ENCODE data around the gene CRKL. TPM values are rescaled to one million over a fixed set of nuclear protein-coding genes. Genes with fewer than 3 reads are reported as not detected.

Gene CRKL
- total RNA-seq, 4 donors from 2014 or later = 38.2 to 46.2 (median 44.4) TPM

DNA sequence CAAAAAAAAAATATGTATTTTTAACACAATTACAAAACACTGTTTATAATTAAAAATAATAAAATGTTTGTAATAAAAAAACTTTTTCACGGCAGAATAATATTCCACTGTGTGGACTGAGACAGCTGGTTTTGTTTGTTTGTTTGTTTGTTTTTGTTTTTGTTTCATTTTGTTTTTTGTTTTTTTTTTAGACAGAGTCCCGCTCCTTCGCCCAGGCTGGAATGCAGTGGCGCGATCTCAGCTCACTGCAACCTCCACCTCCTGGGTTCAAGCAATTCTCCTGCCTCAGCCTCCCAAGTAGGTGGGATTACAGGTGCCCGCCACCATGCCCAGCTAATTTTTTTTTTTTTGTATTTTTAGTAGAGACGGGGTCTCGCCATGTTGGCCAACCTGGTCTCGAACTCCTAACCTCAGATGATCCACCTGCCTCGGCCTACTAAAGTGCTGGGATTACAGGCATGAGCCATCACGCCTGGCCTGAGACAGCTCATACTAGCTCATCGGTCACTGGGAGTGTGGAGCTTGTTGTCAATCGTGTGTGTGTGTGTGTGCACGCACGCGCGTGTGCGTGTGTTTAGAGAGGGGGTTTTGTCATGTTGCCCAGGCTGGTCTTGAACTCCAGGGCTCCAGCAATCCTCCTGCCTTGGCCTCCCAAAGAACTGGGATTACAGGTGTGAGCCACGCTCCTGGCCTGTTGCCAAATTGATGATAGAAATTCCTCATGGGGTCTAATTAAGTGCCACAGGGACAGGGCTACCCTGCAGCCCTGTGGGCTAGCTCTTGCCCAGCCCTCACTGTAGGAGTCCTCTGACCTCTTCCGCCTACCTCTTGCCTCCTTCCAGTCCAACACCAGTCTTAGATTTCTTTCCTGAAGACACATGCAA lies 42.6 kb downstream of the CRKL start:
- 86 to 91% methylated on average over 12 to 19 of the region's 20 CpGs for WGBS, 2 donors
- intact Hi-C loops (cut with DNase I) = no loop called here

GRCh38 chr22:20960609-20961008 lies 43.4 kb downstream of the CRKL start:
- TF ChIP-seq, protein P1, sequence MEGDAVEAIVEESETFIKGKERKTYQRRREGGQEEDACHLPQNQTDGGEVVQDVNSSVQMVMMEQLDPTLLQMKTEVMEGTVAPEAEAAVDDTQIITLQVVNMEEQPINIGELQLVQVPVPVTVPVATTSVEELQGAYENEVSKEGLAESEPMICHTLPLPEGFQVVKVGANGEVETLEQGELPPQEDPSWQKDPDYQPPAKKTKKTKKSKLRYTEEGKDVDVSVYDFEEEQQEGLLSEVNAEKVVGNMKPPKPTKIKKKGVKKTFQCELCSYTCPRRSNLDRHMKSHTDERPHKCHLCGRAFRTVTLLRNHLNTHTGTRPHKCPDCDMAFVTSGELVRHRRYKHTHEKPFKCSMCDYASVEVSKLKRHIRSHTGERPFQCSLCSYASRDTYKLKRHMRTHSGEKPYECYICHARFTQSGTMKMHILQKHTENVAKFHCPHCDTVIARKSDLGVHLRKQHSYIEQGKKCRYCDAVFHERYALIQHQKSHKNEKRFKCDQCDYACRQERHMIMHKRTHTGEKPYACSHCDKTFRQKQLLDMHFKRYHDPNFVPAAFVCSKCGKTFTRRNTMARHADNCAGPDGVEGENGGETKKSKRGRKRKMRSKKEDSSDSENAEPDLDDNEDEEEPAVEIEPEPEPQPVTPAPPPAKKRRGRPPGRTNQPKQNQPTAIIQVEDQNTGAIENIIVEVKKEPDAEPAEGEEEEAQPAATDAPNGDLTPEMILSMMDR (IDR thresholded peaks at IDR 0.05) = no peak
- TF ChIP-seq POLR2A (IDR thresholded peaks at IDR 0.05) = no peak
- intact Hi-C loops (cut with DNase I) = no loop called here
- Histone ChIP-seq H3K27ac (no peak overlapping the region), H3K4me1 (peaks cover 32 to 66% (median 33%) of the 10 kb centered on the region in 3 donors), H3K27me3 (peaks cover 0 to 32% (median 0%) of the 10 kb centered on the region in 4 donors), H3K36me3 (no peaks in the 10 kb centered on the region), H3K4me3 (no peak overlapping the region), H3K9me3 (no peaks in the 10 kb centered on the region)
- no peak for DNase-seq
- WGBS, 2 donors = 50 to 100% methylated on average over 1 of the region's 4 CpGs

More for the DNA sequence above, 42.6 kb downstream of the CRKL start:
- H3K36me3 ChIP-seq = no peaks in the 10 kb centered on the region
- DNase-seq = no peak
- H3K4me3 ChIP-seq = no peak overlapping the region
- no peaks in the 10 kb centered on the region for H3K9me3 ChIP-seq
- peaks cover 0 to 26% (median 0%) of the 10 kb centered on the region in 4 donors for H3K27me3 ChIP-seq
- H3K27ac ChIP-seq = no peak overlapping the region
- no peak for TF ChIP-seq POLR2A (IDR thresholded peaks at IDR 0.05)
- TF ChIP-seq, protein P1 (IDR thresholded peaks at IDR 0.05) = no peak
- peaks cover 29 to 67% (median 29%) of the 10 kb centered on the region in 3 donors for H3K4me1 ChIP-seq

DNA sequence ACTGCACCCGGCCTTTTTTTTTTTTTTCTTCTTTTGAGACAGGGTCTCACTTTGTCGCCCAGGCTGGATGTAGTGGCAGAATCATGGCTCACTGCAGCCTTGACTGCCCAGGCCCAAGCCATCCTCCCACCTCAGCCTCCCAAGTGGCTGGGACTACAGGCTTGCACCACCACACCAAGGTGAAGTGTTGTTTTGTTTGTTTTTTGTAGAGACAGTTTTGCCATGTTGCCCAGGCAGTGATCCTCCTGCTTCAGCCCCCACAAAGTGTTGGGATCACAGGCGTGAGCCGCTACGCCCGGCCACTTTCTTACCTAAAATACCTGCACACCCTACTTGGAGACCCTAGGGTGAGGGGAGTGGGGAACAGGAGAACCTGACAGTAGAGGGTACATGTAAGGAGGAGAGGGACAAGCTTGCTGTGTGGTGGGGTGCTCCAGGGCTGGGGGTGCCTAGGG lies 45.3 kb downstream of the CRKL start:
- DNase-seq = no peak
- H3K4me3 ChIP-seq = no peak overlapping the region
- TF ChIP-seq, protein P1 (IDR thresholded peaks at IDR 0.05) = no peak
- no peak for TF ChIP-seq POLR2A (IDR thresholded peaks at IDR 0.05)
- 78 to 83% methylated on average over 3 to 4 of the region's 6 CpGs for WGBS, 2 donors
- intact Hi-C loops (cut with DNase I) = no loop called here
- no peaks in the 10 kb centered on the region for H3K9me3 ChIP-seq
- H3K4me1 ChIP-seq = peaks cover 17 to 48% (median 25%) of the 10 kb centered on the region in 3 donors
- H3K27ac ChIP-seq = no peak overlapping the region
- H3K27me3 ChIP-seq = peaks cover 0 to 27% (median 0%) of the 10 kb centered on the region in 4 donors
- H3K36me3 ChIP-seq = no peaks in the 10 kb centered on the region

DNA sequence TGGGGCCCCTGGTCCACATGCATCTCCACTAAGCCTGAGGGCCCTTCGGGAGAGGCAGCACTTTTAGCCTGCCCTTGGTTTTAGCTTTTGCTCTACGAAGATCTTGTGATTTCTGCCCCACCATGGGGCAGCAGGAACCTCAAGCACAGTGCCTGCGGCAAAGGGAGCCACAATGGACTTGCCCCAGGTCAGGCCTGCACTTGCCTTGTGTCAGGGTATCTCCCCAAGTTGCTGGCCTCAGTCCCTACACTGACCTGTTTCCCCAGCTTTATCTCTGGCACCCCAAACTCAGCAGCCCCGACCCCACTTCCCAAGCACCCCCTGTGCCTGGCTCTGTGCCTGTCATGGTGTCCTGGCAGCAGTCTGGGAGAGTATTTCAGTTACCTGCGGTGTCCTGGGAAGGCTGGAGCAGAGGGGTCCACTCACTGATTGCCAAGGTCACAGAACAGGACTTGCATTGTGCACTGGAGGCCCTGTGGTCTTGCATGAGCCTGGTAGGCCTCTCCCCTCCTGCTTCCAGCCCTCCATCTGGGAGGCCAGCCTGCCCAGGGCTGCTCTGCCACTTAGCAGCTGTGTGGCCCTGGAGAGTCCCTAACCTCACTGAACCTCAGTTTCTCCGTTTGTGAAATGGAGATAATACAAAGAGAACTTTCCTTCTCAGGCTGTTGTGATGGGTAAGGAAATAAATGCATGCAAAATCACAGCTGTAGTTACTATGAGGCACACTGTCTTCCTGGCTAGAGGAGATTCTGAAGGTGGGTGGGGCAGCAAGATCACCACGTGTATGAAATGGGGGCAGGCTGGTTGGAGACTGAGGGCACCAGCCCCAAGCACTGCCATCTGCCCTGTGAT lies 46.2 kb downstream of the CRKL start:
- no peak for TF ChIP-seq POLR2A (IDR thresholded peaks at IDR 0.05)
- TF ChIP-seq, protein P1 (IDR thresholded peaks at IDR 0.05) = no peak
- WGBS, 2 donors = 47 to 56% methylated on average over 4 of the region's 7 CpGs
- Histone ChIP-seq H3K27me3 (peaks cover 0 to 22% (median 0%) of the 10 kb centered on the region in 4 donors), H3K36me3 (no peaks in the 10 kb centered on the region), H3K4me1 (peaks cover 9 to 43% (median 23%) of the 10 kb centered on the region in 3 donors), H3K4me3 (no peak overlapping the region), H3K27ac (no peak overlapping the region), H3K9me3 (no peaks in the 10 kb centered on the region)
- intact Hi-C loops (cut with DNase I) = no loop called here
- DNase-seq = no peak

Measured in esophagus squamous epithelium (tissue), 5 donors.